DND-41 (cell line): Measurements from ENCODE around the gene MEOX1.

Source experiments
- ATAC-seq: fragments of 200-7000 bp; cut with Tn5 transposase; 3 replicates; pipeline ENCODE4 v1.9.1; 2021; ENCODE audit warnings: low read depth; ENCODE audit not compliant: insufficient read depth
- DNase-seq: peaks from one replicate; pipeline ENCODE4 v3.0.0-alpha.2; 2020
- H2AFZ ChIP-seq: 2 replicates; pipeline ENCODE4 v1.6.0; 2012; ENCODE audit warnings: low read depth, low read length
- H3K27ac ChIP-seq: 2 replicates; pipeline ENCODE4 v1.5.1; 2012; ENCODE audit warnings: low read length, inconsistent platforms
- H3K27me3 ChIP-seq: fragments of 200-600 bp; sonication (generic); 2 replicates; pipeline ENCODE4 v1.6.0; 2012; ENCODE audit warnings: low read length, mild to moderate bottlenecking, inconsistent platforms; ENCODE audit not compliant: insufficient read depth, poor library complexity
- H3K36me3 ChIP-seq: 2 replicates; pipeline ENCODE4 v1.5.1; 2012; ENCODE audit warnings: low read length, inconsistent platforms; ENCODE audit not compliant: insufficient read depth
- H3K4me1 ChIP-seq: 2 replicates; pipeline ENCODE4 v1.5.1; 2012; ENCODE audit warnings: mild to moderate bottlenecking, low read length; ENCODE audit not compliant: insufficient read depth
- H3K4me2 ChIP-seq: 2 replicates; pipeline ENCODE4 v1.6.0; 2012; ENCODE audit warnings: mild to moderate bottlenecking, moderate library complexity, low read length, inconsistent platforms; ENCODE audit not compliant: insufficient read depth
- H3K4me3 ChIP-seq, 2 experiments: fragments of 200-600 bp in 1 of 2; shearing (Covaris generic) in 1 of 2; 2 replicates each; pipeline ENCODE4 v1.5.1; 2012 to 2016; ENCODE audit warnings: inconsistent platforms in 2 of 2, low read length in 2 of 2, mild to moderate bottlenecking in 2 of 2, low read depth in 1 of 2, moderate library complexity in 1 of 2
- H3K79me2 ChIP-seq: 2 replicates; pipeline ENCODE4 v1.6.0; 2012; ENCODE audit warnings: low read length, inconsistent platforms; ENCODE audit not compliant: insufficient read depth
- H3K9ac ChIP-seq: 2 replicates; pipeline ENCODE4 v1.6.0; 2012; ENCODE audit warnings: low read depth, mild to moderate bottlenecking, inconsistent platforms, low read length, moderate library complexity
- H3K9me3 ChIP-seq: 2 replicates; pipeline ENCODE4 v1.5.1; 2012; ENCODE audit warnings: low read length, moderate library complexity, mild to moderate bottlenecking, inconsistent platforms; ENCODE audit not compliant: insufficient read depth, severe bottlenecking
- H4K20me1 ChIP-seq: 2 replicates; pipeline ENCODE4 v1.6.0; 2012; ENCODE audit warnings: low read length; ENCODE audit not compliant: insufficient read depth
- EZH2 ChIP-seq: IDR thresholded peaks from 3 replicates; pipeline ENCODE4 v1.6.1; 2012; ENCODE audit warnings: borderline replicate concordance, low read depth, mild to moderate bottlenecking, moderate library complexity, low read length, inconsistent platforms; ENCODE audit not compliant: severe bottlenecking
- TF ChIP-seq, protein P1 (sequence below): IDR thresholded peaks from 2 replicates; pipeline ENCODE4 v1.5.1; 2012; ENCODE audit warnings: borderline replicate concordance, low read length, moderate library complexity, mild to moderate bottlenecking; ENCODE audit not compliant: poor library complexity, severe bottlenecking; ENCODE audit errors: extremely low read depth

Gene MEOX1

DNA sequence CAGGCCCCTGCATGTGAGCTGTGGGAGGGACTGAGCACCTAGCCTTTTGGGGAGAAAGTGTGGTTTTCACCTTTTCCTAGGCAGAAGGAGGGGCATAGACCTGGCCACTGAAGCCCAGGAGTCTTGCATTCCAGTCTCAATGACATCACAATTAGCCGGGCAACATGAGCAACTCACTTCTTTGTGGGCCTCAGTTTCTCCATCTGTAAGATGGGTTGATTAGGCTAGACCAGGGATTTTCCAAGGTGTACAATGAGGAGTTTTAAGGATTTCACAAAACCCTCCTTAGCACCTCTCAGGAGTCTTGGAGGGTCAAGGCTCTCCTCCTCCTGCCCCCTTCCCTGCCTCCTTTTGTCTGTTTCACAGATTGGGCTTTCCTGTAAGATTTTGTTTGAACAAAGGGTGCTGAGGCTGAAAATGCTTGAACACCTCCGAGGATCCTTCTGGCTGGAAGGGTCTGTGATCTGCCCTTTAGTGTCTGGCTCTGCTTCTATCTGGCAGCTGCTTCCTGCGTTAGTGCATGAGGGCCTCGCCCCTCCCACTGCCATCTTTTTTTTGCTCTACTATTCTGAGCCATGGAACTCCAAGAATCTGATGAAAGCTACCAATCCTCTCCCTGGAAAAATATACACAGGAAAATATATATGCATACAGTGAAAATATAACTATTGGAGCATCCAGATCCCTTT, 63.2 kb downstream of the MEOX1 start:
- Histone ChIP-seq H3K27me3 (no peaks in the 10 kb centered on the region), H3K27ac (no peak overlapping the region), H3K4me3 (no peak overlapping the region), H3K79me2 (no peaks in the 10 kb centered on the region), H4K20me1 (no peaks in the 10 kb centered on the region), H3K9me3 (no peaks in the 10 kb centered on the region), H3K4me1 (no peaks in the 10 kb centered on the region), H3K36me3 (no peaks in the 10 kb centered on the region), H3K9ac (no peak overlapping the region), H2AFZ (no peak overlapping the region), H3K4me2 (no peak overlapping the region)
- DNase-seq (no peak), ATAC-seq (no peak)
- TF ChIP-seq, protein P1, sequence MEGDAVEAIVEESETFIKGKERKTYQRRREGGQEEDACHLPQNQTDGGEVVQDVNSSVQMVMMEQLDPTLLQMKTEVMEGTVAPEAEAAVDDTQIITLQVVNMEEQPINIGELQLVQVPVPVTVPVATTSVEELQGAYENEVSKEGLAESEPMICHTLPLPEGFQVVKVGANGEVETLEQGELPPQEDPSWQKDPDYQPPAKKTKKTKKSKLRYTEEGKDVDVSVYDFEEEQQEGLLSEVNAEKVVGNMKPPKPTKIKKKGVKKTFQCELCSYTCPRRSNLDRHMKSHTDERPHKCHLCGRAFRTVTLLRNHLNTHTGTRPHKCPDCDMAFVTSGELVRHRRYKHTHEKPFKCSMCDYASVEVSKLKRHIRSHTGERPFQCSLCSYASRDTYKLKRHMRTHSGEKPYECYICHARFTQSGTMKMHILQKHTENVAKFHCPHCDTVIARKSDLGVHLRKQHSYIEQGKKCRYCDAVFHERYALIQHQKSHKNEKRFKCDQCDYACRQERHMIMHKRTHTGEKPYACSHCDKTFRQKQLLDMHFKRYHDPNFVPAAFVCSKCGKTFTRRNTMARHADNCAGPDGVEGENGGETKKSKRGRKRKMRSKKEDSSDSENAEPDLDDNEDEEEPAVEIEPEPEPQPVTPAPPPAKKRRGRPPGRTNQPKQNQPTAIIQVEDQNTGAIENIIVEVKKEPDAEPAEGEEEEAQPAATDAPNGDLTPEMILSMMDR = no peak
- TF ChIP-seq EZH2 = no peak

GRCh38 chr17:43597624-43598356, 63.9 kb downstream of the MEOX1 start:
- no peak for ATAC-seq
- H2AFZ ChIP-seq = no peak overlapping the region
- H3K9me3 ChIP-seq = no peaks in the 10 kb centered on the region

GRCh38 chr17:43595466-43595865, 66.3 kb downstream of the MEOX1 start:
- no peak for ATAC-seq
- H3K4me3 ChIP-seq = no peak overlapping the region
- TF ChIP-seq, protein P1 = no peak
- TF ChIP-seq EZH2 = no peak

More at GRCh38 chr17:43597624-43598356, 63.9 kb downstream of the MEOX1 start:
- Histone ChIP-seq H3K9ac (no peak overlapping the region), H3K27me3 (no peaks in the 10 kb centered on the region), H4K20me1 (no peaks in the 10 kb centered on the region), H3K36me3 (no peaks in the 10 kb centered on the region), H3K4me2 (no peak overlapping the region), H3K27ac (no peak overlapping the region), H3K4me3 (no peak overlapping the region), H3K4me1 (no peaks in the 10 kb centered on the region), H3K79me2 (no peaks in the 10 kb centered on the region)
- no peak for DNase-seq
- no peak for TF ChIP-seq EZH2
- TF ChIP-seq, protein P1 = no peak

More at GRCh38 chr17:43595466-43595865, 66.3 kb downstream of the MEOX1 start:
- H3K9ac ChIP-seq = no peak overlapping the region
- no peaks in the 10 kb centered on the region for H4K20me1 ChIP-seq
- H2AFZ ChIP-seq = no peak overlapping the region
- H3K9me3 ChIP-seq = no peaks in the 10 kb centered on the region
- no peak for DNase-seq
- no peaks in the 10 kb centered on the region for H3K79me2 ChIP-seq
- H3K4me1 ChIP-seq = no peaks in the 10 kb centered on the region
- no peak overlapping the region for H3K4me2 ChIP-seq
- no peak overlapping the region for H3K27ac ChIP-seq
- H3K36me3 ChIP-seq = no peaks in the 10 kb centered on the region
- no peaks in the 10 kb centered on the region for H3K27me3 ChIP-seq
